NCI-H345 treated with DMSO at 0.1 percent for 48 hours (cell line): ENCODE results near the gene DNM1.
"Not testable (repeated sequence)": the region's sequence is repeated elsewhere in the genome, so short reads cannot be mapped to it uniquely, and the experiment has no call there.

ENCODE experiments used
- DNase-seq: peaks from one replicate; lab custom pipeline; 2025; ENCODE audit not compliant: unreplicated experiment; lab: John Stamatoyannopoulos, UW

The DNM1 gene

DNA sequence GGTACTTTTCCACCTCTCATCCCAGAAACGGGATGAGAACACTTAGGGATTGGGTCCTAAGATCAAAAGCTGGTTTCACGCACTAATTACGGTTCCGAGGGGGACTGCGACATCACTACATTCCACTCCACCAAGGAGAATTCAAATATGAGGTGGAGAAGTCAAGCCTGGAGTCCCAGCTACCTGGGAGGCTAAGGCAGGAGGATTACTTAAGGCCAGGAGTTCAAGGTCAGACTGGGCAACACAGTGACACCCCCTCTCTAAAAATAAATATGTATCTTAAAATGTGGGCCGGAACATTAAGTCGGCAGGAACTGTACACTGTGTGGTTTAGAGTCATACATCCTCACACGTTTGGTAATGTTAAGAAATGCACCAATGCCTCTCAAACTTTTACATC is 71.1 kb downstream of the DNM1 start:
- DNase-seq, result no peak

DNA sequence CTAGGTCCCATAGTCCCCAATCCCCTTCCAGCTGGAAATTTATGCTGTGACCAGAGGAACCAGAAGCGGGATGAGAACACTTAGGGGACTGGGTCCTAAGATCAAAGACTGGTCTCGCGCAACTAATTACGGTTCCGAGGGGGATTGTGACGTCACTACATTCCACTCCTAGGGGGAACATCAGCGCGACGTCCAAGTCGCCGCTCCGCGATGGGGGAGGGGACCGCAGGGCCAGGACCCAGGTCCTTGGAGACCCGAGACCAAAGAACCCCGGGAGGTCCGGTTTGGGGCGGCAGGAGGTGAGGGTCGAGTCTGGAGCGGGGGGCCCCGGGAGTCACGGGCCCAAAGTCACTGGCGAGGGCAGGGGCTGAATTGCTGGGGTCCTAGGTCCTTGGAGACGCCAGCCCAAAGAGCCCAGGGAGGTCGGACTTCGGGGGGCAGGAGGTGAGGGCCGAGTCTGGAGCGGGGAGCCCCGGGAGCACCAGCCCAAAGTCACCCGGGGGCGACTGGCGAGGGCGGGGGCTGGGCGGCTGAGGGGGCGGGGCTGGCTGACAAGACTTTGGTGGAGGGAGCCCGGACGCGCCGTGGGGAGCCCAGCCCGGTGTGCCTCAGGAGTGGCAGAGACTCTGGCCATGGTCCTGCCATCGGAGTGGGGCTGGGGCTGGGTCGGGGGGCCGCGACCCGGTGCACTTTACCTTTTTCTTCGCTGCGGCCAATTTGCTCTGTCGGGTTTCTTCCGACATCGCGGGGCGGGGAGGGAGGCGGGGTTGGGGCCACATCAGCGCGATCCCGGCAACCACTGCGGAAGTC is 72.2 kb downstream of the DNM1 start, which contains the start of gene GOLGA2:
GOLGA2 (minus strand) TSS at position 810 of the 810 bp plus-strand sequence; CDS start at position 779, 31 bp downstream.
- no peak for DNase-seq

DNA sequence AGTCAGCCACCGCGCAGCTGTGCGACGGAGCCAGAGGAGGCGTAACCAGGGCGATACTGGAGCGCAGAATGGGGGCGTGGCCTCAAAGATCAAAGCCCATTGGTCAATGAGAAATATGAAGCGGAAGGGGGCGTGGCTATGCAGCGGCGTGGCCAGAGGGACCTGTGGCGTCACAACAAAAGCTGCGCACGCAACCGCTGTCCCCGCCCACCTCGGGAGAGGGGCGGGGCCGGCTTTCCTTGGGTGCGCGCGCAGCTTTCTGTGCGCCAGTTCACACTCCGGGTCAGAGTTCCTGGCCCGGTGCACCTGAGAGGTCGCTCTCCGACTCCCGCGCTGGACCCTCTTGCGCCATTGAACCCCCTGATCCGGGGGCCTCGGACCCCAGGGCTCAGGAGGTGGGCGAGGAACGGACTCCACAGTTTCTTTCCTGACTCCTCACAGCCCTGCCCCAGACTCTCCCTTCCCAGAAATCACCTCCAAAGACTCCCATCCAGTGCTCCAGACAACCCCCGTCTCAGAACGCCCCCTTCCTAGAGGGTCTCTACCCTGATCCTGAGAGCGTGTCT is 72.9 kb downstream of the DNM1 start, which contains the start of gene SWI5:
SWI5 (plus strand) TSS at position 269 of the 566 bp plus-strand sequence.
- DNase-seq, result peak; percentile 99

DNA sequence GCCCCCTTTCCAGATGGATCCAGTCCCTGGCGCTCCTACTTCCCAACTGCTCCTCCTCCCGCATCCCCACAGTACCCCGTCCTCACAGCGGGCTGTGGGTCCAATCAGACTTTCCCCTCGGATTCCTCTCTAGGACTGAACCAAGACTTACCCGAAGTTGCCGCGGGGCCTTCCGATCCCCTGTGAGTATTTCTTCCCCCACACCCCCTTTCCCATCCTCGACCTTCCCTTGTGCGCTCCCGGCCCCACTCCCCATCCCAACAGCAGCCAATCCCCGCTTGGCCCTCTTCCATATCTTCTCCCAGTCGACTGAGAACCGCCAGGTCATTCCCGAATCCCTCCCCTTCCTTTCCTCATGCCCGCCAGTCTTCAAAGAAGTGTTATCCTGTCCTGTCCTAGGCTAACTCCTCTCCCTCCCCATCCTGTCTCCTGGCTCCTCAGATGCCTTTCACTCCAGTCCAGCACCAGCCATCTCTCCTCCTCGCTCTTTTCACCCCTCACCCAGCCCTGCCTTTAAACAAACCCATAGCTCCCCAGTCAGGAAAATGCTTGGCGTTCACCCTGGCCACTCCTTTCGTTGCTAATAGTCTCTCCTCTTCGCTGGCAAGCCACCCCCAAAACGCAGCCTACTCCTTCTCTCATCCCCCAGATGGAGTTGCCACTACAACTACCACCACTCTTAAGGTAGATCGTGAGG is 73.5 kb downstream of the DNM1 start:
- DNase-seq, result no peak

DNA sequence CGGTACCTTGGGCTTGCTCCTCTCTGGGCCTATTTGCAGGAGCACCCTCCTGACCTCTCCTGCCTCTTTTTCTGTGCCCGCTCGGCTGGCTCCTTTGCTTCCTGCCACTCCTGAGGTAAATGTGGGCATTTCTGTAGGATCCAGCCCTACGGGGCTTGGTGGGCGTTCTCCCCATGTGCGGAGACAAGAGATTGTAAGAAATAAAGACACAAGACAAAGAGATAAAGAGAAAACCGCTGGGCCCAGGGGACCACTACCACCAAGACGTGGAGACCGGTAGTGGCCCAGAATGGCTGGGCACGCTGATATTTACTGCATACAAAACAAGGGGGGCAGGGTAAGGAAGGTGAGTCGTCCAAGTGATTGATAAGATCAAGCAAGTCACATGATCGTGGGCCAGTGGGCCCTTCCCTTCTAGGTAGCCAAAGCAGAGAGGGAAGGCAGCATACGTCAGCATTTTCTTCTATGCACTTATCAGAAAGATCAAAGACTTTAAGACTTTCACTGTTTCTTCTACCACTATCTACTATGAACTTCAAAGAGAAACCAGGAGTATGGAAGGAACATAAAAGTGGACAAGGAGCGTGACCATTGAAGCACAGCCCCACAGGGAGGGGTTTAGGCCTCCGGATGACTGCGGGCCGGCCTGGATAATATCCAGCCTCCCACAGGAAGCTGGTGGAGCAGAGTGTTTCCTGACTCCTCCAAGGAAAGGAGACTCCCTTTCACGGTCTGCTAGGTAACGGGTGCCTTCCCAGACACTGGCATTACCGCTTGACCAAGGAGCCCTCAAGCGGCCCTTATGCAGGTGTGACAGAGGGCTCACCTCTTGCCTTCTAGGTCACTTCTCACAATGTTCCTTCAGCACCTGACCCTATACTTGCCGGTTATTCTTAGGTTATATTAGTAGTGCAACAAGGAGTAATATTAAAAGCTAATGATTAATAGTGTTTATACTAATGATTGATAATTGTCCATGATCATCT is 76.2 kb downstream of the DNM1 start:
- DNase-seq, result not testable (repeated sequence)

DNA sequence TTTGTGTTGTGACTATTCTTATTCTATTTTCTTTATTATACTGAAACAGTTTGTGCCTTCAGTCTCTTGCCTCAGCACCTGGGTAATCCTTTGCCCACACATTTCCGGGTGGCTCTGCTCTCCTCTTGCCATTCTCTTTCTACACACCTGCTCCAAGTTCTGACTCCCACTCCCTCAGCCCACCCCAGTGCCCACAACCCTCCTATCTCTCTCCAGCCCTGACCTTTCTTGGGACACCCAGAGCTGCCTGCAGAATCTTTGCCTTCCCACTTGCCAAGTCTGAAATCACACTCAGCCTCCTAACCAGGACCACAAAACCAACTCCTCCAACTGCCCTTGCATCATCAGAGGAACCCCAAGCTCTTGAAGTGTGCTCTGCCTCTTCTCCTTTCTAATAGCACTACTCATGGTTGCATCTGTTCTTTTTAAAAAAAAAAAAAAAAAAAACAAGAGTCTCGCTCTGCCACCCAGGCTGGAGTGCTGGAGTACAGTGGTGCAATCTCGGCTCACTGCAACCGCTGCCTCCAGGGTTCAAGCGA is 77.0 kb downstream of the DNM1 start:
- DNase-seq, result no peak

DNA sequence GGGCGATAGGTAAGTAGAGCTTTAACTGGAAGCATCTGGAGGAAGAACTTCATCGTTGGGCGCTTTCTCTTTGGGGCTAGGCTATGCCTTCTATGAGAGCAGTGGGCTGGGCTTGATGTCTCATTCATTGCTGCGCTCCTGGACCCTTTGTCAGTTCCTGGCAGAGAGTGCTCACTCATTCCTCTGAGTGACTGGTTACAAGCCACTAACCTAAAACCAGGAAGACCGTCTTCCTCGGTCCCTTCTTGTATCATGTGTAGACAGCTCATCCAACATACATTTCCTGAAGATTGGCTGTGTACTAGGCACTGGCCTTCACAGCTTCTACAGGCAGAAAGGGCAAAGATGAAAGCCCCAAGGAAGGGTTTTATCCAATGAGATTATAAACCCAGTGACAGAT is 79.3 kb downstream of the DNM1 start:
- no peak for DNase-seq

DNA sequence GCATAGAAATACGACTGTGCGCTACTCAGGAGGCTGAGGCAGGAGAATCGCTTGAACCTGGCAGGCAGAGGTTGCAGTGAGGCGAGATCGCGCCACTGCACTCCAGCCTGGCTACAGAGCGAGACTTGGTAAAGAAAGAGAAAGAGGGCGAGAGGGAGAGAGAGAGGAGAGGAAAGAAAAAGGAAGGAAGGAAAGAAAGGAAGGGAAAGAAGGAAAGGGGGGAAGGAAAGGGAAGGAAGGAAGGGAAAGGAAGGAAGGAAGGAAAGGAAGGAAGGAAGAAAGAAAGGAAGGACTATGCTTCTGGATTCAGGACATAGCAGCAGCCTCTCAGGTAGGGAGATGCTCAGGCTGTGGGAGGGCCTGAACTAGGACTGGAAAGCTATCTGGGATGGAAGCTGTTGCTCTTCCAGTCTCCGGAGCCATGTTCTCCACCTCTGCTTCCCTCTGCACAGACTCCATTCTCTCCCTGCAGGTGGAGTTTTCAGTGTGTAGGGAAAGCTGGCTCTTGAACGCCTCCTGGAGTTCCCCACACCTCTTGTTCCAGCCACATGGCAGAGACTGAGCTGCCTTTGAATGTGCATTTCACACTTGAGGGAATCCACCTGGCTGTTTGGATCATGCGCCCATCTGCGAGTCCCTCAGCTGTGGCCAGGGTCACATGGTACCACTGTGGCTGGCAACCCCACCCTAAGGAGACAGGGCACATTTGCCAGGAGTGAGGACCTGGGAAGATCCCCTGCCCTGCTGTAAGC is 82.0 kb downstream of the DNM1 start:
- DNase-seq, result no peak

DNA sequence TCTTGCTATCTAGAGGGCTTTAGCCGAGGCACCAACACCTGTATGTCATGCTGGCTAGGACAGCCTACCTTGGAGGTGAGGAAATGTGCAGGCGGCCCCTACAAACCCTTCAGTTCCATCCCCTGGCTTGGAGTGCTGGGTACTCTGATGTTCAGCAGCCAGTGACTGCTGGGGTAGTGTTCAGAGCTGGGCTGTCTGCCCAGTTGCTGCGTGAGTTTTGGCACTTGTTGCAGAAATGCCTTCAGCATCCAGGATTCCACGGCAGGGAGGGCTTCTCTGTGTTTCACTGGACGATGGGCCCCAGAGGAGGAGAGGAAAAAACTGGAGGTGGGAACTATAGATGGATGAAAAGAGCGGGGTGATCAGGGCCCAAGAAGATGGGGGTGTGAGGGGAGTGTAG is 83.3 kb downstream of the DNM1 start:
- DNase-seq, result no peak

DNA sequence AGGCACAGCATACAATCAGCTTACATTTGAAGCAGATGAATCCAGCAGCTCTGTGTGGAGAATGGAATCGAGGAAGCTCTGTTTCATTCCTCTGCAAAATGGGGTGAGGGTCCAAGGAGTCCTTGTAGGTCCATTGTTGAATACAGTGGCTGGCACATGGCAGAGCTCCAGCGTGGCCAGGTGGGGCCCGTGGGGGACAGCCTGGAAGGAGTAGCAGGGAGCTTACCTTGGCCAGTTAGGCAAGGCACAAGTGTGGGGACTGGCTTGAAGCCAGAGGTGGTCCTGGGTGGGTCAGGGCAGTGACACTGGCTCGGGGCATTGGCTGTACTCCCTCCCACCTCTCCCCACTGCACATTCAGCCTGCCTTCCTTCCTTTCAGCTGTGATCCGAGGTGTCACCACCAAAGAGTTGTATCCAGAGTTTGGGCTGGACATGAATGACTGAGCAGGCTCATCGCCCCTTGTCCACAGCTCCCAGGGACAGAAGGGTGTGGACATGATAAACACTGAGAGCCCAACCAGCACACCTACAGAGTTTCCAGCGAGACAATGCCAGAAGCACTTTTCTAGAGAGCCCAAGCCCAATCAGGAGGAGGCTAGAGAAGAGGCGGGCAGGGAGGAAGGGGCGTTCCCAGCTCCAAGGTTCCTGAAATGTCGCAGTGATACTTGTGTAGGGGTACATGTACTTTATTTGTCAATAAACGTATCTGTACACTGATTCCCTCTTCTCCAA is 85.3 kb downstream of the DNM1 start:
- no peak for DNase-seq

DNA sequence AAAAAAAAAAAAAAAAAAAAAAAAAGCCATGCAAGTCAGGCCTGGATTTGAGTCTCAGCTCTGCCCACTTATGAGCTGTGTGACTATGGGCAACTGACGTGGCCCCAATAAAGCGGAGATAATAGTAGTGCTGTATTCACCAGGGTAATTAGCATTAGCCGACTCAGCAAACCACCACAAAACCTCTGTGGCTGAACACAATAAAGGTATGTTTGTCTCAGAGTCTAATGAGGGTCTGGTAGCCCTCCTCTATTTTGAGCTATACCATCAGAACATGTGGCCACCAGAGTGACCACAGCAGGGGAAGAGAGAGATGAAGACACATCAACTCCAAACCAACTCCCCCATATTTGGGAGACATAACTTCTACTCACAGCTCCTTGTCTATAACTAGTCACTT is 88.8 kb downstream of the DNM1 start:
- no peak for DNase-seq

DNA sequence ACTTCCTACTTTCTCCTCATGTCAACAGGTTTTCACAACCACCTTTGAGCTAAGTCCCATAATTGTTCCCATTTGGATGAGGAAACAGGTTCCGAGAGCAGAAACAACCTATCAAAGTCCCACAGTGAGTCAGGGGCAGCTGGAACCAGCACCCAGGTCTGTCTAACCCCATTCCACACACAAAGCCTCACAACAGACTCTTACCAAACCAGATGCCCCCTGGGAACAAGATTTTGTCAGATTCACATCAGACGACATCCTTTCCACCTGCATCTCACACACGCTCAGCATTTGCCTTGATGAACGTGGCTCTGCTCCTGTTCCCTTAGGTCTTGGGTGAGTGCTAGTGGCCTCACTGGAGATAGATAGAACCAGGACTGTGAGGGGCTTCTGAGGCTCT is 89.9 kb downstream of the DNM1 start:
- no peak for DNase-seq

DNA sequence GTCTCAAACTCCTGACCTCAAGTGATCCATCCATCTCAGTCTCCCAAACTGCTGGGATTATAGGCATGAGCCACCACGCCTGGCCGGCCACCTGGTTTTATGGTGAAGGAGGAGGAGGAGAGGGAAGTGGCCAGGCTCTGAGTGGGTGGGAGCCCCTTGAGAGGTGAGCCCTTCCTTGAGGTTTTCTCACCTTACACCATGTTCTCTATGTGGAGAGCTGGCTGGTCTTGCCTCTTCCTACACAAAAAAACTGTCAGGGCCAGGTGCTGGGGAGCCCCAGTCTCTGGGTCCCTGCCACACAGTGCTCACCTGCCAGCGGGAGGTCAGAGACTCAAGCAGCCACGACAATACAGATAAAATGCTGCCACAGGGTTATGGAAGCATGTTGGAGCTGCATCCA is 91.0 kb downstream of the DNM1 start:
- DNase-seq, result no peak

DNA sequence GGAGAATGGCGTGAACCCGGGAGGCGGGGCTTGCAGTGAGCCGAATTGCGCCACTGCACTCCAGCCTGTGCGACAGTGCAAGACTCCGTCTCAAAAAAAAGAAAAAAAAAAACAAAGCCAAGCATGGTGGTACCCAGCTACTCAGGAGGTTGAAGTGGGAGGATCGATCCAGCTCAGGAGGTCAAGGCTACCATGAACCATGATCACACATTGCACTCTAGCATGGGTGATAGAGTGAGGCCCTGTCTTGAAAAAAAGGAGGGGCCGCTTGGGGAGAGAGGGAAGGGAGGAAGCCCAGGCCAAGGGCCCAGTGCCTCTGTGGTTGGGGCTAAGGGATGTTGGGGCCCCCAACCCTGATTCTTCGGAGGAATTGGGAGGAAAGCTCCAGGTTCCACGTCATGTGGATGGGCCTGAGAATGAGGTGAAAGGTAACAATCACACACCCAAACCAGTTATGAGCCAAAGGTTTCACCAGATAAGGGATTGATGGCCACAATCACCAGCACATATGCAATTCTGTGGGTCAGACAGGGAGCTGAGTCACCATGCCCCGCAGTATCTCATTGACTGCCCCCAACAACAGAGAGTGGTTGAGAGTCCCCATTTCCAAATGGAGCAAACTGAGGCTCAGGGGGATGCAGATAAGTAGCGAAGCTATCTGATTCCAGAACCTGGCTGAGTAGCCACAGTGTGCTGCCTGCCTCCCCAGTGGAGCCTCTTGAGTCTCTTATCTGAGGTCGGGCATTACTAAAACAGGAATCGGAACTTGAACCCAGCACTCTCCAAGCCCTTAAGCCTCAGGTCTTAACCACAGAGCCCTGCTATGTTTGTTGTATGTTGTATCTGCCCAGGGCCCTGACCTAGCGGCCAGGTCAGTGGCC is 93.4 kb downstream of the DNM1 start:
- no peak for DNase-seq

DNA sequence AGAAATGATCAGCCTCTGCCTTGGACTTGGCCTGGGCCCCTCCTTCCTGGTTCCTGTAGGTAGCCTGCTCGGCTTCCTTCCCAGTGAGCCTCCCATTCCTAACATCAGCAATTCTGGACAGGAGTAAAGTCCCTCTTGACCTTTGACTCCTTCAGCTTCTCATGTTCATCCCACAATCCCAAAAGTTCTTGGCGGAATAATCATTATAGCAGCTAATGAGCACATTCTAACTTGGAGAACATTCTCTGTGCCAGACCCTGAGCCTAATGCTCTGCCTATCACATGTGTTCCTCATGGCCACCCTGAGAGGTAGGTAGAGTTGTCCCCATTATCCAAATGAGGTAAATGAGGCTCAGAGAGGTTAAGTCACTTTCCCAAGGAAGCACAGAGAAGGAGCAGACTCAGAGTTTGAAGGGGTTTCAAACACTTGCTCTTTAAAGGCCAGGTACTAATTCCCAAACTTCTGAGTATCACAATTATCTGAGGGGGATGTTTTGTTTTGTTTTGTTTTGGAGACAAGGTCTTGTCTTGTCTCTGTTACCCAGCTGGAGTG is 94.1 kb downstream of the DNM1 start:
- DNase-seq, result no peak

DNA sequence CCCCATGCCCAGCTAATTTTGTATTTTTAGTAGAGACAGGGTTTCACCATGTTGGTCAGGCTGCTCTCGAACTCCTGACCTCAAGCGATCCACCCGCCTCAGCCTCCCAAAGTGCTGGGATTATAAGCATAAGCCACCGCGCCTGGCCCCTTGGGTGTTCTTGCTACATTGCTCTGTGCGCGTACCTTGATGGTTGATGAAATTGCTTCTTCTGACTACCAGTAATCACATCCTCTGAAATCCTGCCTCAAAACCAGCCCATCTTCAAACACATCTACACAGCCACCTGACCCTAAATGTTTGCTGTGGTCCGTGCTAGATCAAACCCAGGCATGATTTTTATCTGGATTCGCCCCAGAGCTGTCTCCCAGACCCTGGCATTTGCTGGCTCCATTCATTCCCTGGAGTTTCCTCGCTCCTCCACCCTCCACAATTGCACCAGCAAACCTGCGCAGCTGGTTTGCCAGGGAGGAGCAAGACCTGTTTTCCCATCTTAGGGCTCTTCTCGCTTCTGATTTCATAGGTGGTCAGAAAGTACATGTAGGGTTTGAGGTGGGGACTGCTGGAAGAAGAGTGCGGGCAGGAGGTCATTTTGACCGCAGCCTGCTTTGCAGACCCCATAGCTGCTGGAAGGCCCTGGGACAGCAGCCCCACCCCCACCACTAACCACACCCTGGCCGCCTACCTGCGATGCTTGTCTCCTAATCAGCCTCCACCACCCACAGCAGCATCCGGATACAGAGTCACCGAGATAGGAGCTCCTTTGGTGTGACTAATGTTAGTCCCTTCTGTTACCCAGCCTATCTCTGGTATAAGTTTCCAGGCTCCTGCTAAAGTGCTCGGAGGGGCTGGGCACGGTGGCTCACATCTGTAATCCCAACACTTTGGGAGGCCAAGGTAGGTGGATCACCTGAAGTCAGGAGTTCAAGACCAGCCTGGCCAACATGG is 95.6 kb downstream of the DNM1 start:
- DNase-seq, result no peak
